Keratinocyte (primary cell): ENCODE results near the gene MAB21L4. TPM values are rescaled to one million over a fixed set of nuclear protein-coding genes. Genes with fewer than 3 reads are reported as not detected.

Experiments used
- DNase-seq: peaks from one replicate; pipeline ENCODE4 v3.0.0-alpha.2; 2011; ENCODE audit warnings: low read depth, missing footprints, low spot score
- FAIRE-seq: peaks from 2 replicates; lab custom pipeline; 2011; peaks lifted over from hg19 to GRCh38; lab: Jason Lieb, UNC
- H2AFZ ChIP-seq: 2 replicates; pipeline ENCODE4 v1.6.0; 2012; ENCODE audit warnings: low read length, control low read depth, inconsistent platforms; ENCODE audit not compliant: control insufficient read depth
- H3K27ac ChIP-seq: 2 replicates; pipeline ENCODE4 v1.5.1; 2011; ENCODE audit warnings: low read length; ENCODE audit not compliant: control insufficient read depth, insufficient read depth
- H3K27me3 ChIP-seq: 3 replicates; pipeline ENCODE4 v1.6.0; 2011; ENCODE audit warnings: low read length; ENCODE audit not compliant: control insufficient read depth, insufficient read depth; ENCODE audit errors: extremely low read depth
- H3K36me3 ChIP-seq, 2 experiments: 2 replicates in 1 of 2; 3 replicates in 1 of 2; pipeline ENCODE4 v1.5.1; 2011; ENCODE audit warnings: low read length in 2 of 2, mild to moderate bottlenecking in 1 of 2; ENCODE audit not compliant: control insufficient read depth in 2 of 2, insufficient read depth in 2 of 2; ENCODE audit errors: extremely low read depth in 1 of 2
- H3K4me1 ChIP-seq: 3 replicates; pipeline ENCODE4 v1.5.1; 2011; ENCODE audit warnings: low read length; ENCODE audit not compliant: control insufficient read depth, insufficient read depth; ENCODE audit errors: extremely low read depth
- H3K4me2 ChIP-seq: 3 replicates; pipeline ENCODE4 v1.6.0; 2011; ENCODE audit warnings: low read depth, low read length; ENCODE audit not compliant: control insufficient read depth, insufficient read depth; ENCODE audit errors: extremely low read depth
- H3K4me3 ChIP-seq, 3 experiments: fragments of 200-600 bp in 1 of 3; sonication (generic) in 1 of 3; 2 replicates in 2 of 3; 3 replicates in 1 of 3; pipeline ENCODE4 v1.5.1; 2011 to 2016; ENCODE audit warnings: low read length in 3 of 3, mild to moderate bottlenecking in 3 of 3, control low read depth in 2 of 3, inconsistent platforms in 1 of 3, low read depth in 1 of 3, mixed read lengths in 1 of 3, mixed run types in 1 of 3, moderate library complexity in 1 of 3; ENCODE audit not compliant: control insufficient read depth in 2 of 3, insufficient read depth in 2 of 3; ENCODE audit errors: extremely low read depth in 1 of 3
- H3K79me2 ChIP-seq: 2 replicates; pipeline ENCODE4 v1.6.0; 2012; ENCODE audit warnings: low read length; ENCODE audit not compliant: control insufficient read depth, insufficient read depth
- H3K9ac ChIP-seq: 3 replicates; pipeline ENCODE4 v1.6.0; 2011; ENCODE audit warnings: low read length; ENCODE audit not compliant: control insufficient read depth, insufficient read depth; ENCODE audit errors: extremely low read depth
- H3K9me1 ChIP-seq: 3 replicates; pipeline ENCODE4 v1.6.0; 2011; ENCODE audit warnings: low read length; ENCODE audit not compliant: control insufficient read depth, insufficient read depth; ENCODE audit errors: extremely low read depth
- H3K9me3 ChIP-seq: 2 replicates; pipeline ENCODE4 v1.5.1; 2012; ENCODE audit warnings: low read depth, low read length; ENCODE audit not compliant: control insufficient read depth
- H4K20me1 ChIP-seq: 3 replicates; pipeline ENCODE4 v1.6.0; 2011; ENCODE audit warnings: low read length; ENCODE audit not compliant: control insufficient read depth, insufficient read depth; ENCODE audit errors: extremely low read depth
- CTCF ChIP-seq, 3 experiments: IDR thresholded peaks in 1 of 3; conservative IDR thresholded peaks in 1 of 3; optimal IDR thresholded peaks in 1 of 3; 2 replicates in 2 of 3; 3 replicates in 1 of 3; pipeline versions ENCODE3 to v1.5.1; 2011; ENCODE audit warnings: low read length in 3 of 3, mild to moderate bottlenecking in 3 of 3, moderate library complexity in 2 of 3, control low read depth in 1 of 3, inconsistent platforms in 1 of 3; ENCODE audit not compliant: insufficient read depth in 2 of 3; ENCODE audit errors: extremely low read depth in 1 of 3
- EZH2 ChIP-seq: IDR thresholded peaks from one replicate; pipeline ENCODE4 v1.6.1; 2012; ENCODE audit warnings: inconsistent platforms, mild to moderate bottlenecking, low read length, moderate library complexity
- dilution Hi-C: fragments of 300-500 bp; cut with MboI; formaldehyde crosslinking; loops from one replicate; pipeline ENCODE4 v1.7.0; 2020; ENCODE audit warnings: low sequenced_read_pairs; ENCODE audit not compliant: extremely low pct_ligation_motif_present
- polyA plus RNA-seq, 5 experiments: library from polyadenylated mRNA; depleted of rRNA in 3 of 5; stranded (reverse) in 3 of 5; stranded (forward) in 1 of 5; unstranded in 1 of 5; fragments of >200 nt; gene quantifications; 1 replicate in 1 of 5; 2 replicates in 3 of 5; 3 replicates in 1 of 5; pipeline versions ENCODE4 v1.2.1 to v1.2.3, GENCODE V29; 2011 to 2012; ENCODE audit warnings: missing spikeins in 2 of 5, low read depth in 1 of 5, low replicate concordance in 1 of 5

MAB21L4 gene
- polyA plus RNA-seq, 1 donor (not counting 4 experiments of a cell fraction or from before 2014, with no cell fraction given), result 0.37 TPM

- Histone ChIP-seq H3K9ac (no peak overlapping the region), H3K27me3 (peaks cover 20% of the 10 kb centered on the region), H3K79me2 (no peaks in the 10 kb centered on the region), H3K4me3 (no peak overlapping the region), H2AFZ (no peak overlapping the region), H4K20me1 (peaks cover 6% of the 10 kb centered on the region), H3K4me2 (no peak overlapping the region), H3K9me1 (peaks cover 5% of the 10 kb centered on the region), H3K27ac (no peak overlapping the region), H3K9me3 (no peaks in the 10 kb centered on the region), H3K4me1 (peaks cover 15% of the 10 kb centered on the region), H3K36me3 (no peaks in the 10 kb centered on the region)
- TF ChIP-seq CTCF (optimal IDR thresholded peaks at IDR 0.05 in 1 of 3, IDR thresholded peaks at IDR 0.05 in 1 of 3, conservative IDR thresholded peaks at IDR 0.05 in 1 of 3; ENCODE audit: extremely low read depth in 1 of 3, insufficient read depth in 2 of 3, low read length in 3 of 3) (no peak), EZH2 (no peak)
- dilution Hi-C loops, result no loop called here
- DNase-seq (no peak), FAIRE-seq (no peak)
Observed at GRCh38 chr2:240919786-240920782, 24.1 kb upstream of the MAB21L4 start.

- Histone ChIP-seq H3K79me2 (no peaks in the 10 kb centered on the region), H3K9ac (no peak overlapping the region), H3K27ac (no peak overlapping the region), H3K9me3 (no peaks in the 10 kb centered on the region), H3K4me3 (no peak overlapping the region), H3K27me3 (peaks cover 24% of the 10 kb centered on the region), H3K4me1 (peaks cover 15% of the 10 kb centered on the region), H4K20me1 (peaks cover 7% of the 10 kb centered on the region), H3K4me2 (no peak overlapping the region), H2AFZ (no peak overlapping the region), H3K9me1 (peaks cover 5% of the 10 kb centered on the region), H3K36me3 (no peaks in the 10 kb centered on the region)
- dilution Hi-C loops, result no loop called here
- TF ChIP-seq CTCF (optimal IDR thresholded peaks at IDR 0.05 in 1 of 3, IDR thresholded peaks at IDR 0.05 in 1 of 3, conservative IDR thresholded peaks at IDR 0.05 in 1 of 3; ENCODE audit: extremely low read depth in 1 of 3, insufficient read depth in 2 of 3, low read length in 3 of 3), result no peak
- TF ChIP-seq EZH2, result no peak
- DNase-seq (no peak), FAIRE-seq (no peak)
Observed at GRCh38 chr2:240919161-240919781, 23.3 kb upstream of the MAB21L4 start.
